UCSD-AML1 (cell line): ENCODE measurements around the gene FNDC3B.
"Not testable (repeated sequence)": the region's sequence is repeated elsewhere in the genome, so short reads cannot be mapped to it uniquely, and the experiment has no call there.

Experiments used
- DNase-seq: peaks from one replicate; lab custom pipeline; 2025; ENCODE audit not compliant: unreplicated experiment; lab: John Stamatoyannopoulos, UW

The FNDC3B gene

DNA sequence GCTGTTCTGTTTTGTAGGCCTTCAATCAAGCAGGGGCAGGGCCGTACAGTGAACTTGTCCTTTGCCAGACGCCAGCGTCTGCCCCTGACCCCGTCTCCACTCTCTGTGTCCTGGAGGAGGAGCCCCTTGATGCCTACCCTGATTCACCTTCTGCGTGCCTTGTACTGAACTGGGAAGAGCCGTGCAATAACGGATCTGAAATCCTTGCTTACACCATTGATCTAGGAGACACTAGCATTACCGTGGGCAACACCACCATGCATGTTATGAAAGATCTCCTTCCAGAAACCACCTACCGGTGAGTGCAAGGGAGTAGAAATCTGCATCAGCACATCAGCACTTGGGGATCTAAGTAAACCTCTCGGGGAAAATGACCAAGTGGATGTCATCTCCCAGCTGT lies 313.4 kb downstream of the FNDC3B start:
- DNase-seq, result no peak

DNA sequence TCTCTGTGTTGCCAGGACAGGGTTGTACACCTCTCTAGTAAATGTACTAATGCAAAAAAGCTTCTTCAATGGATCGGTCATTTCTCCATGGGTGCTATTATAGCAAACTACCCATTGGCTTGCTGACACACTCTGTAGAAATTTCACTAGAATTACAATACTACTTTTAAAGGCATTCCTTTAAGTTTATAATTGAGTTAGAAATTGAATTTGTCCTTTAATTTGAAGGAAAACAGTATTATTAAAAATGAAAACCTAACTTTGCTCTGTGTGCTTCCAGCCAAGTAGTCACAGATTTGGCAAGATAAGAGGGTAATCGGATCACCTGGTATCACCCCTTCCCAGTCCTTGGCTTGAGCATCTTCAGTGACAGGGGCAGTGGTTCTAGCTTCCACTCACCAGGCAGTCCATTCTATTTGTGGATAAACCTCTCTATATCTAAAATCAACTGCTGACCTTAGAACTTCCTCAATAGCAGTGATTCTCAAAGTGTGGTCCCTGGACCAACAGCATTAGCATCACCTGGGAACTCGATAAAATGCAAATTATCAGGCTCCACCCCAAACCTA lies 315.6 kb downstream of the FNDC3B start:
- DNase-seq, result no peak

DNA sequence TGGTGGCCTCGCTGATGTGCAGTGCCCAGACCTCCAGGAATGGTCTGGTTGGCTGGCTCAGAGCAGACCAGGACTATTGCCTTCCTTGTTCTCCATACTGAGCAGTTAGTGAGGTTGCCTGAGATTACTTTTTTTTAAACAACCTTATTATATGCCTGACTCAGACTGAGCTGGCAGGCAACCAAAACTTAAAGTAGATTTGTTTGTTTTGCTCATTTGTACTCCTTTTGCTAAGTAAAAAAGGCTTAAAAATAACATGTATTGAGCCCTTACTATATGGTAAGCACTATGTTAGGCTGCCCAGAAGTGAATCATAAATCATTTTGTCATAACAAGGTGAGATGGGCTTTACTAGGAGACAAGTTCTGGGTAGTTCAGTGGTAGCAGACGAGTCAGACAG lies 316.5 kb downstream of the FNDC3B start:
- DNase-seq, result no peak

DNA sequence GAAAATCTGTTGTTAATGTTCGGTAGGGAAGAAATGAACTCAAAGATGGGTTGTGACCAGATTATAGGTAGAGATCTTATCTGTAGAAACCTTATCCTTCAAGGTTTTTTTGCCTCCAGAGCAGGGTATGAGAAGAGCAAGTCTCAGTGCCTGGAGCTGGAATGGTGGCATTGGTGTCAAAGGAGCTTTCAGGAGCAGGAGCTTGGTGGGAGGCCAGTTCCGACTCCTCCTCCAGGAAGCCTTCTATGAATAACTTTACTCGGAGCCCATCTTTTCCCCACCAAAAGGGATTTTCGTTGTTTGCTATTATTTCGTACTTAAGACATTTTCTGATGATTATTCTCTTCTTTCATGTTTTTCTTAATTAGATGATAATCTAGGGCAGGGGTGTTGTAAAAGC lies 317.0 kb downstream of the FNDC3B start:
- no peak for DNase-seq

DNA sequence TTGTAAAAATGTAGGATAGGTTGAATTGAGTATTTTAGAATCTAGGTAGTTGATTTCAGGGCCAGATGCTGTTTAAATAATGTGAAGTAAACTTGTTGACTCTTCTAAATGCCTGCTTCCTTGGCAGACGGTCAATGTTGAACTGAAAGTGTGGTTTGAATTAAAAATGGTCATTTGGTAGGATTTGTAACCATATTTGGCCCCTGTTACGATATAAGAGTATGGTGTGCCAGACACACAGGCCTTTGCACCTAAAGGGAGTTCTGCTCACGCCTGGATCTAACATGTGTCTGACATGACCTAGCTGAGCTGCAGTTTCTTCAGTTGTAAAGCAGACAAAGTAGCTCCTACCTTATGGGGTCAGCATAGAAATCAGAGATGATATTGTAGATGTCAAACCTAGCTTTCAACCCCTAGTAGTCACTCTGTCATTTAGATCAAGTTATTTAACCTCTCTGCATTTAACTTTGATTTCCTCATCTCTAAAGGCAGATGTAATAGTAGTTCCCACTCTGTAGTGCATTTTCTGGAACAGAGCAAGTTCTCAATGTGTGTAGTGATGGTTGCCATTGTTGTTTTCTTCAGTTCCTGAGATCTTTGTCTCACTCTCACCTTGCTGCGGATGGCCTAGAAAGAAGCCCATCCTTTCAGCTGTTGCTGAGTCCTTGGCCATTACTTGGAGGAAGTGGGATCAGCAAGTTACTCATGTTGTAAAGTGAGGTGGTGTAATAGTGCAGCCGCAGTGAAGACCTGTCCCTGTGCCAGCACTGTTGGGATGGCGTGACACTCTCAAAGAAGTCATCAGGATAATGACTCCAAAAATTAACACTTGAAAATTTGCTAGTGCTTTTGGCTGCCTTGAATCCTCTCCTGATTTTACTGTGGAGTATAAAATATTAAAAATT lies 318.7 kb downstream of the FNDC3B start:
- DNase-seq, result no peak

DNA sequence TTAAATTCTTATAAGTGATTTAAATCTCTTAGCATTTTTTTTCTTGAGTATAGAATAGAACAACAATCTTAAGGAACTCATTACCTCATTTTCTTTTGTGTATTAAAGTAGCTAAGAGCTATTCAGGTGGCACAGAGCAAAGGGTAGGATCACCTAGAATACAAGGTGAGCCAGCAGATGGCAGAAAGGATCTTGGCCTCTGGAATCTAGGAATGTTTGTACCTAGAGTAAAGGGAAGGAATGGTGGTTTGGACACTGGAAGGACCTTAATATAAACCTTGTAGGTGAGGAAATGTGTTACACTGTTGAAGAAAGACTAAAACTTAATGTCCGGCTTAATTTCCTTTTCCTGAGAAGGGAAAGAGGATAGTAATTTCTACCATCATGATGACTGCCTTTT lies 319.9 kb downstream of the FNDC3B start:
- no peak for DNase-seq

DNA sequence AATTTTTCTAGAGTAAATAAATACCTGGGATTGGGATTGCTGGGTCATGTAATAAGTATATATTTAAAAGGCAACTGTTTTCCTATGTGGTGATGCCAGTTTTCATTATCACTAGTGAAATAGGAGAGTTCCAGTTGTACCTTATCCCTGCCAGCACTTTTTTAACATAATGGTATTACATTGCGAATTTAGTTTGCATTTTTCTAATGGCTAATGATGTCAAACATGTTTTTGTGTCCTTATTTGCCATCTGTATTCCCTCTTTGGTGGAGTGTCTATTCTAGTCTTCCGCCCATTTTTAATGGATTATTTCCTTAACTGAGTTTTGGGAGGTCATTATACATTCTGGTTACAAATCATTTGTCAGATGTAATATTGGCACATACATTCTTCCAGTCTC lies 320.6 kb downstream of the FNDC3B start:
- no peak for DNase-seq

DNA sequence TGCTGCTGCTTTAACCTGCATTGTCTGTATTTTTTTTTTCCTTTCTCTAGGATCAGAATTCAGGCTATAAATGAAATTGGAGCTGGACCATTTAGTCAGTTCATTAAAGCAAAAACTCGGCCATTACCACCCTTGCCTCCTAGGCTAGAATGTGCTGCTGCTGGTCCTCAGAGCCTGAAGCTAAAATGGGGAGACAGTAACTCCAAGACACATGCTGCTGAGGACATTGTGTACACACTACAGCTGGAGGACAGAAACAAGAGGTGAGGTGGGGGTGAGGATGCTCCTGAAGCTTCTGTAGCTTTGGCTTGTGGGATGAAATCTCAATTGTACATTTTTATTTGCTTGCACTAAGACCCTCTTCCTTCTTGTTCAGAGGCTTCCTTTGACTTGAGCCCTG lies 323.2 kb downstream of the FNDC3B start:
- no peak for DNase-seq

DNA sequence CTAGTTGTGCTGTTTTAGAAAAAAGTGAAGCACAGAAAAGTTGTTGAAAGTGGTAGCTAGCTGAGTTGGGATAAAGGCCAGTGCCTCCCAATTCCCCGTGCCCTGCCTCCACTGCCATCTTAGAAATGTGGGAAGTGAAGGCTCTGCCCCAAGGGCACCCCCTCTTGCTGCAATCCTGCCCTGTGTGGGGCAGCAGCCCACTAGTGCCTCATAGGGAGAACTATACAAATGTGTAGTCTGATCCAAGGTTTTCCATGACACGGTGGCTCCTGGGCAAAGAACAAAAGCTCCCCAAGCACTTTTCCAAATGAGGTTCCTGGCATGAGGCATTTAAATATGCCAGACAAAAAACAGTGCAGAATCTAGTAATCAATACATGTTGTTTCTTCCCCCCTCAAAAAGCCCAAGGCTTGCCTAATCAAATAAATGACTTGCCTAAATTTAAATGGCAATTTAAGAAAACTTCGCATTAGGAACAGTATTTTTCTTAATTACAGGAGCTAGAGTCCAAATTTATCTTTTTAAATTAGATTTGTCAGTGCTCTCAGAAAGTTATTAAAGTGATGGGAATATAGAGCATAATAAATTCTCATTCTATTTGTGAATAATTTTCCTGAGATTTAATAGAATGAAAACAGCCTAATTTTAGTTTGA lies 325.1 kb downstream of the FNDC3B start:
- DNase-seq, result no peak

DNA sequence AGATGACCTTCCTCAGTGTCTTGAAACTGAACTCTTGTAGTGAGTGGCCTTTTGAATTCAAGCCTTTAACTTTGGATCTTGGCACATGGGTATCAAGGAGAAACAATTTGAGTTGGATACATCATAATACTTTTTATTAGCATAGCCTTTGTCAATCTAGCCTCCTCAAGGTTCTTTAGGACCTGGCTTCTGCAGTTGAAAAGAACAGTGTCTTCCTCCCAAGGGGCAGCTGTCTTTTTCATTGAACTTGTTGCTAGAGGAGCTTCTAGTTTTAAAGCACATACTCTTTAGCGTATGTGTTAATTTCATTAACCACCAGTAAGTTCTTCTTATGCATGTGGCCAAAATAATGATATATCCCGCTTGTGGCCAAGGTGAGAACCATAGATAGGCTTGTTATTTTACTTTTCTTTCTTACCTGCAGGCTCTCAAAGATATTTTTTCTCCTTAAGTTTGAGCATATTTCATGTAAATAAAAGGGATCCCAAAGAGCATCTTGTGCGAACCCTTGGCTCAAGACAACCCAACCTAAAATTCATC lies 325.7 kb downstream of the FNDC3B start:
- DNase-seq, result no peak

DNA sequence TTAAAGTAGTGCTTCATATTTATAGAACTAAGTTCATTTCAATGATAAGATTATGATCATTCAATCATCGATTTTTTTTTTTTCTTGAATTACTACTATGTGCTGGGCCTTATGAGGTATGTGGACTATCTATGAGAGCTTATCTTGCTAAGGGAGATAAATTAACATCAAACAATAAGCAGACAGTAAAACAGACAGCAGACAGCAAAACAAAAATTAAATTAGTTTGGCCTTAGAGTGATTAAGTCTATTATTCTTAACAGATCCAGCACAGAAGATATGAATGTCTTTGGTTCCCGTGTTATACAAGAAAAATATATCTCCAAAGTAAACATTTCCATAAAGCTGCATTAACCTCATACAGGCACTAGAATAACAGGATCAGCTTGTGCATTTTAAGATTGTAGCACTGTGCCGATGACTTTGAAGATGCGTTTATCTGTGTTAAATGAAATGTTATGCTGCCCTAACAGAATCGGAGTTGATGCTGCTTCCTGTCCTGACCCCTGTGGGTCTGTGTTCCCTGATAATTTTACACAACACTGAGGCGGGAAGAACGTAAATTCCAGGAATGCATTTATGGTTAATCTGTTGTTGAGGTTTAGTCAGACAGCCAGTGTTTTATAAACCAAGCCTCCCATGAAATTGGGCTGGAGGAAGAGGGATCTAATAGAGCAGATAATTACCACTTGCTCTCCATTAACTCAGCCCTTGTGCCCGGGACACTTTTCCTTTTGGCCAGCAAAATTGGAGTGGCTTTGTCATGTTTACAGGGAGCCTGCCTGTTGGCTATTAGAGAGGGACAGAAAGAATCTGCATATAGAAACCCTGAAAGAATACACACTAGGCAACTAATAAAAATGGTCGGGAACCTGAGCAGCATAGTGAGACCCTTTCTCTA lies 328.1 kb downstream of the FNDC3B start:
- DNase-seq, result no peak

DNA sequence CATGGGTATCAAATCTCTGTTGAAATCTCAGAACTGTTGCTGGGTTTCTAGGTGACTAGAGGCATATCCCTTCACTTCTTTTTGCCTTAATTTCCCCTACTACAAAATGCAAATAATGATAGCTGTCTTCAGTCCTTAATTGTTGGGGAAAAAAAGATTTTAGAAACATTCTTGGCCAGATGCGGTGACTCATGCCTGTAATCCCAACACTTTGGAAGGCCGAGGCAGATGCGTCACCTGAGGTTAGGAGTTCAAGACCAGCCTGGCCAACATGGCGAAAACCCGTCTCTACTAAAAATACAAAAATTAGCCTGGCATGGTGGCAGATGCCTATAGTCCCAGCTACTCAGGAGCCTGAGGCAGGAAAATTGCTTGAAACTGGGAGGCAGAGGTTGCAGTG lies 329.2 kb downstream of the FNDC3B start:
- DNase-seq, result not testable (repeated sequence)

DNA sequence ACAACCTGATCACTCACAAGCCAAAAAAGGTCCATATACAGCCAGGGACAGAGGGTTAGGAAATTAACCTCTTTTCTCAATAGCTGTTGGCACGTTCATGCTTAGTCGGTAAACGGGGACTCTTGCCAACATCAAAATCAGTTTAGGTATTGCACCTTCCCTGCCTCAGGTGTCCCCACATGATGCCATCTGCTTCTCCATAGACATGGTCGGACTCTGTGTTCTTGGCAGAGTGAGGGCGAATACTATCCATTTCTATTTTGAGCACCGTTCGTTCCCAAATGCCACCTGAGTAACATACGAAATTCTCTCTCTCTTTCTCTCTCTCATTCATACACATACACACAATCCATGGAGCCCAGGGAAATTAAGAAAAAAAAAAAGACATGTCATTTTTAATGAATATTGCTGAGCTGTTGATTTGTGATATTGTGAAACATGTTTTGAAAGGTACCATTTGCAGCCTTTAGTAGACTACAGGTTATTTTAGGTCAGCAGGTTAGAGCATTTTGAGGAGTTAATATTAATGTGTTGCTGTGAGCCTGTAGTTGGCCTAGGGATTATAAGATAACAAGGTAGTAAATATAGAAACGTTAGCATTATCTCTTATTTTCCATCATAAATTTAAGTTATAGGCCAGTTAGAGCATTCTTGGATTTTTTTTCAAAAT lies 330.3 kb downstream of the FNDC3B start:
- DNase-seq, result no peak

DNA sequence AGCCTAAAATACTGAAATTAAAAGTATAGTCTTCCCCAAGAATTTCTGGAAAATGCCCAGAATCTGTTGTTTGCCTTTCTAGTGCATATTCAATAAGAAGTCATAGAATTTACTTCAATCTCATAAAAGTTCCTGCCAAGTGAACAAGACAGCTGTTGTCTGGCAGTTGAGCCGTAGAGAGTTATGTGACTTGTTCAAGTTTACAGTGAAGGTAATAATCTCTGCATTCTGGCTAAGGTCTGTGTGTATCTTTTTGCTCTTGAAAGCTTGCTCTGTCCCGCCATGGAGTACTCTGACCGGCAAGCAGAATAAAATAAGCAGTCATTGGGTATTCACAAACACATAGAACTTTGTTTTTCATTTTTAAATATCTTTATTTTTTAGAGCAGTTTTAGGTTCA lies 331.0 kb downstream of the FNDC3B start:
- DNase-seq, result no peak

DNA sequence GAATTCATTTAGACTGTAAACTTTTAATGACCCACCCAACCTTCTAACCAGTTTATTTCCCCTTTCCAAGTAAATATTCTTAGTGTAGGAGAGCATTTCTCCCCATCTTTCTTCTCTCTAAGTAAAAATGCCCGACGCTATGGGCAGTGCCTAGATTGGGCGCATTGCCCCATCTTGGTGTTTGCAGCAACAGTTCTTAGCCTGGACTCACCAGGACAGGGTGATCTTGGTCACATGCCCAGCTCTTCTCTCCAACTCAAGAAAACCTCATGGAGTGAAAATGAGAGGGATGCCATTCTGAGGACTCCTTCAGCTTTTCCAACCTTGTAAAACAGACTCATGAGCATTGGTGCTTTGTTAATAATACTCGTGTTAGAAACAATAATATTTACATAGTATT lies 332.2 kb downstream of the FNDC3B start:
- no peak for DNase-seq

DNA sequence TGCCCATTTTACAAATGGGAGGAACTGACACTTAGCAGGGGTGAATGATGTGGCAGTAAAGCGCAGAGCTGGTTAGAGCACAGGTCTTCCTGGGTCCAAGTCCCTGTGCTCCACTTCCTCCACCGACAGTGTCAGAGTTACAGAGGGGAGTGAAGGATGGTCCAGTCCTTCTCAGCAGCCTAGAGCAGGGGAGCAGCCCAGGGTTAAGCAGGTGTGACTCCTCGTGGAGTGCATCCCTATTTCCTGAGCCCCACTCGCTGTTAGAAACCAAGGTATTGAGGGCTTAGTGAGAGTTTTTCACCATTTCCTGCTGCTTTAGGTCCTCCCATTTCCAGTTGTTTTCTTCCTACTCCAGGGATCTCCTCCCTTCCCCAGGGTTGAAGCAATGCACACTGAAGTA lies 333.5 kb downstream of the FNDC3B start:
- DNase-seq, result no peak

DNA sequence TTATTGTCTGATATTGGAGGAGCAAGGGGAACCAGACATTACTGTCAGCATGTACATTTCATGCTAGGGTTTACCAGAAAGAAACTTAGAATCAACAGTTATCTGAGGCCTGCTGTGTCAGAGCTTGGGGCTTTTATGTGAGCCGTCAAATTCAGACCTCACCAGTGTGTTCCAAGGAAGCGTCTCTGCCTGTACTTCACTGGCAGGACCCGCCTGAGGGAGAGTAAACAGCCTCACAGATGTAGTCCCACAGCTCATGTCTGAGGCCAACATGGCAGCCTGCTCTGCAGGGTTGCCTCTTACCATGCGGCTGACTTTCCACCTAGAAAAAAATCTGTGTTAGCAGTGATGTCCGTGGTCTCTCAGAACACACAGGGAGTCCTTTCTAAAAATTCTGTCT lies 334.5 kb downstream of the FNDC3B start:
- DNase-seq, result no peak

DNA sequence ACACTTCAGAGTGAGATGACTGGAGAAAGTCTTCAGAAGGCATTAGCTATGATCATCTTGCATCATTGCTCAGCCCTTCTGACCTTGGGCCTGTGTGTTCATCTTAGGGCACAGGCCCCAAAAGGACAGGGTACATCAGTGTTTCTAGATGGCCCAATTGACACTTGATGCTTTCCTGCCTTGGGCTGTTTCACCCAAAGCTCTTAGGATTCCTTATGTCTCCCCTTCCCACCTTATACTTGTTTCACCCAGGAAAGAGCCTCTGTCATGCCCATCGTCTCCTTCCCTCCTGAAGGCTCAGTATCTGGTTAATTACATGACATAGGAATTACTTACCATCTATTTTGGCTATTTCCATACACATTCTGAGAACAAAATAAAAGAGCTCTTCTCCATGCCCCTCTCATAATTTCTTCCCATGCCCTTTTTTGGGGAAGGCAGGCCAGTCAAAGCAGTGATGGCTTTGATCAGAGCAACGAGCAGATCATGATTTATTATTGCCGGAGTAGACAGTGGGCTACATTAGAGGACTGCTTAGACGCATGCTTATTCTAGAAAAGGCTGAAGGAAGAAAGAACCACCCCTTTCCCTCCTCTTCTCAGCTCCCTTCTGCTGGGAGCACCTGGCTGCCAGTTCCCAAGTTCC lies 335.9 kb downstream of the FNDC3B start:
- DNase-seq, result no peak

DNA sequence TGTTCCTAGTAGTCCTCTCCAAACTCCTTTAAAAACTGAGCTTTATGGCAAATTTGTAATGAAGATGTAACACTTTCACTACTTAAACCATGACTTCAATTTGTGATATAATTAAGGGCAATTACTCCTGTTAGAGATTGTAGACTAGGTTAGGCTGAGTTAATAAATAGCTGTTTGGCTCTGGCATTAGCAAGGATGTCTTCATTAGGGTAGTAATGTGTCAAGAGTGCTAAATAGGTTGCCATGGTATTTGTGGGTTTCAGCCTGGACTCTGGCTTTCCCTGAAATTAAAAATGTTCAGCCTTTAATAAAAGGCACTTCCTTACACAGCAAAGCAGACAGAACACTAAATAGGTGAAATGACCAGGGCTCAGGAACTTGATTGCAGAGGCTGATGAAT lies 337.0 kb downstream of the FNDC3B start:
- no peak for DNase-seq

DNA sequence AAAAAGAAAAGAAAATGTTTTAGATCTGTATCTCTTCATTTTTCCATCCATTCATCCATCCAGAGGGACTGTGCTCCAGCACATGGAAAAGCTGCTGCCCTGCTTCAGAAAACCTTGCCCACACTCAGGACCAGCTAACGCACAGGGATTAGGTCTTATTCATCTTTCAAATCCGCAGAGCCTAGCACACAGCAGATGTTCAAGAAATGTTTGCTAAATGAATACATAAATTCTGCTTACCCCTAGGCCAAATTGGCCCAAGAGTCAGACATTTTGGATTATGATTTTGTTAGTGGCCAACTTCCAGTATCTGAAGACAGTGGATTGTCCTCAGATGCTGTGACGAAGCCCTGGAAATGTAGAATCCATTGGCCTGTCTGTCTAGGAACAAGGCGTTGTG lies 337.5 kb downstream of the FNDC3B start:
- DNase-seq, result no peak
